Stimulated activated naive CD8-positive, alpha-beta T cell treated with anti-CD3 and anti-CD28 coated beads, Interleukin-15, Interleukin-2, amounts not matched to agents 100 ng/mL and 50 ng/mL, for 24 hours (primary cell): ENCODE results near the gene SERINC5.

Experiments used
- H3K27ac Mint-ChIP-seq: one replicate; pipeline ENCODE4 v1.8.0; 2021; ENCODE audit warnings: mild to moderate bottlenecking, mixed read lengths
- H3K27me3 Mint-ChIP-seq: one replicate; pipeline ENCODE4 v1.8.0; 2021; ENCODE audit warnings: mixed read lengths
- H3K36me3 Mint-ChIP-seq: one replicate; pipeline ENCODE4 v1.8.0; 2021; ENCODE audit warnings: low read depth, mixed read lengths
- H3K4me1 Mint-ChIP-seq: one replicate; pipeline ENCODE4 v1.8.0; 2021; ENCODE audit warnings: low read depth, mixed read lengths
- H3K4me3 Mint-ChIP-seq: one replicate; pipeline ENCODE4 v1.8.0; 2021; ENCODE audit warnings: mild to moderate bottlenecking, mixed read lengths
- H3K9me3 Mint-ChIP-seq: one replicate; pipeline ENCODE4 v1.8.0; 2021; ENCODE audit warnings: mixed read lengths

The SERINC5 gene

GRCh38 chr5:80243567-80243966 is 12.3 kb downstream of the SERINC5 start:
- Mint-ChIP-seq H3K4me3 (no peak overlapping the region), H3K36me3 (peaks cover 30% of the 10 kb centered on the region), H3K27ac (no peak overlapping the region), H3K27me3 (no peaks in the 10 kb centered on the region), H3K9me3 (peaks cover 10% of the 10 kb centered on the region), H3K4me1 (peaks cover 70% of the 10 kb centered on the region)

GRCh38 chr5:80242849-80243248 is 13.0 kb downstream of the SERINC5 start:
- Mint-ChIP-seq H3K27ac (peak overlapping the region; percentile 11), H3K27me3 (no peaks in the 10 kb centered on the region), H3K4me3 (no peak overlapping the region), H3K36me3 (peaks cover 28% of the 10 kb centered on the region), H3K4me1 (peaks cover 70% of the 10 kb centered on the region), H3K9me3 (peaks cover 10% of the 10 kb centered on the region)

- peaks cover 10% of the 10 kb centered on the region for H3K9me3 Mint-ChIP-seq
- peak overlapping the region; percentile 32 for H3K4me3 Mint-ChIP-seq
- peaks cover 69% of the 10 kb centered on the region for H3K4me1 Mint-ChIP-seq
- H3K27ac Mint-ChIP-seq, result peak overlapping the region; percentile 88
- H3K36me3 Mint-ChIP-seq, result peaks cover 30% of the 10 kb centered on the region
- no peaks in the 10 kb centered on the region for H3K27me3 Mint-ChIP-seq
Observed at GRCh38 chr5:80240368-80240986, 15.4 kb downstream of the SERINC5 start.

GRCh38 chr5:80239680-80240367 is 16.0 kb downstream of the SERINC5 start:
- H3K27me3 Mint-ChIP-seq, result no peaks in the 10 kb centered on the region
- peak overlapping the region; percentile 88 for H3K27ac Mint-ChIP-seq
- peaks cover 70% of the 10 kb centered on the region for H3K4me1 Mint-ChIP-seq
- peaks cover 10% of the 10 kb centered on the region for H3K9me3 Mint-ChIP-seq
- peak overlapping the region; percentile 32 for H3K4me3 Mint-ChIP-seq
- peaks cover 31% of the 10 kb centered on the region for H3K36me3 Mint-ChIP-seq

- H3K4me1 Mint-ChIP-seq, result peaks cover 75% of the 10 kb centered on the region
- no peaks in the 10 kb centered on the region for H3K27me3 Mint-ChIP-seq
- peaks cover 10% of the 10 kb centered on the region for H3K9me3 Mint-ChIP-seq
- peak overlapping the region; percentile 32 for H3K4me3 Mint-ChIP-seq
- peaks cover 30% of the 10 kb centered on the region for H3K36me3 Mint-ChIP-seq
- H3K27ac Mint-ChIP-seq, result peak overlapping the region; percentile 88
Observed at GRCh38 chr5:80238778-80239679, 16.8 kb downstream of the SERINC5 start.

- peaks cover 26% of the 10 kb centered on the region for H3K36me3 Mint-ChIP-seq
- peaks cover 7% of the 10 kb centered on the region for H3K9me3 Mint-ChIP-seq
- no peaks in the 10 kb centered on the region for H3K27me3 Mint-ChIP-seq
- peak overlapping the region; percentile 32 for H3K4me3 Mint-ChIP-seq
- H3K27ac Mint-ChIP-seq, result peak overlapping the region; percentile 18
- H3K4me1 Mint-ChIP-seq, result peaks cover 78% of the 10 kb centered on the region
Observed at GRCh38 chr5:80238097-80238496, 17.8 kb downstream of the SERINC5 start.

GRCh38 chr5:80237243-80237642 is 18.6 kb downstream of the SERINC5 start:
- Mint-ChIP-seq H3K36me3 (peaks cover 22% of the 10 kb centered on the region), H3K27me3 (no peaks in the 10 kb centered on the region), H3K4me3 (no peak overlapping the region), H3K9me3 (peaks cover 4% of the 10 kb centered on the region), H3K4me1 (peaks cover 86% of the 10 kb centered on the region), H3K27ac (peak overlapping the region; percentile 68)

- no peaks in the 10 kb centered on the region for H3K27me3 Mint-ChIP-seq
- H3K9me3 Mint-ChIP-seq, result no peaks in the 10 kb centered on the region
- H3K4me3 Mint-ChIP-seq, result peak overlapping the region; percentile 51
- peaks cover 14% of the 10 kb centered on the region for H3K36me3 Mint-ChIP-seq
- peak overlapping the region; percentile 74 for H3K27ac Mint-ChIP-seq
- peaks cover 86% of the 10 kb centered on the region for H3K4me1 Mint-ChIP-seq
Observed at GRCh38 chr5:80234116-80234948, 21.5 kb downstream of the SERINC5 start.

- H3K27me3 Mint-ChIP-seq, result no peaks in the 10 kb centered on the region
- H3K27ac Mint-ChIP-seq, result peak overlapping the region; percentile 63
- H3K36me3 Mint-ChIP-seq, result peaks cover 14% of the 10 kb centered on the region
- peaks cover 77% of the 10 kb centered on the region for H3K4me1 Mint-ChIP-seq
- no peaks in the 10 kb centered on the region for H3K9me3 Mint-ChIP-seq
- H3K4me3 Mint-ChIP-seq, result no peak overlapping the region
Observed at GRCh38 chr5:80231693-80232092, 24.2 kb downstream of the SERINC5 start.

- H3K4me1 Mint-ChIP-seq, result peaks cover 78% of the 10 kb centered on the region
- peak overlapping the region; percentile 63 for H3K27ac Mint-ChIP-seq
- peak overlapping the region; percentile 9 for H3K4me3 Mint-ChIP-seq
Observed at GRCh38 chr5:80231243-80231642, 24.6 kb downstream of the SERINC5 start.

GRCh38 chr5:80230269-80230992 is 25.4 kb downstream of the SERINC5 start:
- Mint-ChIP-seq H3K4me3 (no peak overlapping the region), H3K27me3 (no peaks in the 10 kb centered on the region), H3K9me3 (no peaks in the 10 kb centered on the region), H3K36me3 (peaks cover 13% of the 10 kb centered on the region), H3K27ac (peak overlapping the region; percentile 78), H3K4me1 (peaks cover 78% of the 10 kb centered on the region)

More at GRCh38 chr5:80231243-80231642, 24.6 kb downstream of the SERINC5 start:
- H3K27me3 Mint-ChIP-seq, result no peaks in the 10 kb centered on the region
- no peaks in the 10 kb centered on the region for H3K9me3 Mint-ChIP-seq
- peaks cover 14% of the 10 kb centered on the region for H3K36me3 Mint-ChIP-seq

- Mint-ChIP-seq H3K36me3 (peaks cover 12% of the 10 kb centered on the region), H3K27ac (peak overlapping the region; percentile 17), H3K9me3 (no peaks in the 10 kb centered on the region), H3K4me3 (no peak overlapping the region), H3K4me1 (peaks cover 78% of the 10 kb centered on the region), H3K27me3 (no peaks in the 10 kb centered on the region)
Observed at GRCh38 chr5:80229902-80230255, 26.0 kb downstream of the SERINC5 start.

- H3K27ac Mint-ChIP-seq, result peak overlapping the region; percentile 54
Observed at GRCh38 chr5:80227979-80228596, 27.8 kb downstream of the SERINC5 start.

More at GRCh38 chr5:80227979-80228596, 27.8 kb downstream of the SERINC5 start:
- Mint-ChIP-seq H3K4me3 (no peak overlapping the region), H3K36me3 (peaks cover 10% of the 10 kb centered on the region), H3K9me3 (no peaks in the 10 kb centered on the region), H3K4me1 (peaks cover 70% of the 10 kb centered on the region), H3K27me3 (no peaks in the 10 kb centered on the region)
